Measurements from ENCODE around the gene EPHB1.

EPHB1 gene

DNA sequence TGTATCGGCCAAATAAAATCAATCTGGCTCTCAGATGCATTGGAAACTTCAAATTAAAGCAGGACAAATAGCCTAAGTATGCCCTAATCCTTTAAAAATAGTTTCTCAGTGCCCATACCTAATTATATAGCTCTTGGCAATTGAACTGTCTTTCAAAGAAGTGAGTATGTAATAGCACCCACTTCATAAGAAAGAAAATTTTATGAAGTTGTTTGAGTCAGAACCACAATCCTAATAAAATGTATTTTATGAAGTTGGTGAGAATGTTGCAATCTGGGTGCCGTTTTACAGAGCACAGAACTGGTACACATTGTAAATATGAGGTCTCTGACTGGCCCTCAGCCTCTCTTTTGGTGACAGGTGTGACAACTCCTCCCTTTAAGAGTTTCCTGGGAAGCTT lies 45.4 kb downstream of the EPHB1 start:
- FAIRE-seq, result no peak
- DNase-seq (ENCODE audit: insufficient read length, low spot score), result no peak

DNA sequence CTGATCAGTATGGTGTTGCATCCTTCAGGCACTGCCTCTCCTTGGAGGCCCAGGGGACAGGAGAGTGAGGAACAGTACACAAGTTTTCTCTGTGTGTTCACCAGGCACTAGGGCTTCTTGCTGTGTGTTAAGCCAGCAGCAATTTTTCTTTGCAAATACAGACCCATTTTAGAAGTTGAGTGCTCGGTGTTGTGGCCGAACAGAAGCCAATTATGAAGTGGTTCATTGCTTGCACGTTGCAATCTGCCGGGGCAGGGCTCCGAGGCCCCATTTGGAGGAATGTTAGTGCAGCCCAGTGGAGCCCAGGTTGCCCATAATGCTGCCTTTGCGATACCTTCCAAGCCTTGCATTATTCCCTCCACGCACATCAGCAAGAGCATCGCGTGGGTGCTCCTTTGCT lies 51.0 kb downstream of the EPHB1 start:
- no peak for DNase-seq (ENCODE audit: insufficient read length, low spot score)
- FAIRE-seq, result no peak

DNA sequence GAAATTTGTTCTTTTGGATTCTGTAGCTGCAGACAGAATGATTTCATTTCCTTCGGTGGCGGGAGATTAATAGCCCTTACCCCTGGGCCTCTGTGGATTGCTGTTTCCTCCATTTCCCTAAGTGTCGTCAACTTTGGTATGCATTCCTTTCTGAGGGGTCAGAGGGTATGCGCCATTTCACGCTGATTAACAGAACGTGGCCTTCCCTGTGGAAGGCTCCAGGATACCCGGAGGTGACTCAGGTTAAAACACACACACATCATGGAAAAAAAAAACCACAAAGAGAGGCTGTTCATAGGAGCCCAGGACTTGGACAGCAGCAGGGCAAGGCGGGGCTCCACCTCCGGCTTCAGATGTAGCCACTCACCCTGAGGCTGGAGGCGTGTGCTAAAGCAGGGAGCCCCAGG lies 51.9 kb downstream of the EPHB1 start:
- DNase-seq (ENCODE audit: insufficient read length, low spot score) (peak; percentile 67), FAIRE-seq (peak; percentile 58)

DNA sequence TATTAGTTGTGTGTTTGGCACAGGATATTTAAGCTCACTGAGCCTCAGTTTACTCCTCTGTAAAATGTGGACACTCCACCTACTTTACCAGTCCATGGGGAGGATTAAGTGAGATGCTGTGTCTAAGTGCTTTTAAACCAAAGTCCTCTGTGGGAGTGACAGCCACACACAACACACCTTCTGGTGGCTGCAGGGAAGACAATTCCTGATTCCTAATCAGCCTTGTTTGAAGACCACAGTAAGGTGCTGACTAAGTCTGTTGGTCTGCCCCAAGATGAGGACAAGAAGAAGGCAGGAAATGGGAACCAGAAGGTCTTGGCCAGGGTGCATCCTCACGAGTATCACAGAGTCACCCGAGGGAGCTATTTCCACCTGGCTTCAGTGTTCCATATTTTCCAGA lies 52.3 kb downstream of the EPHB1 start:
- no peak for DNase-seq (ENCODE audit: insufficient read length, low spot score)

DNA sequence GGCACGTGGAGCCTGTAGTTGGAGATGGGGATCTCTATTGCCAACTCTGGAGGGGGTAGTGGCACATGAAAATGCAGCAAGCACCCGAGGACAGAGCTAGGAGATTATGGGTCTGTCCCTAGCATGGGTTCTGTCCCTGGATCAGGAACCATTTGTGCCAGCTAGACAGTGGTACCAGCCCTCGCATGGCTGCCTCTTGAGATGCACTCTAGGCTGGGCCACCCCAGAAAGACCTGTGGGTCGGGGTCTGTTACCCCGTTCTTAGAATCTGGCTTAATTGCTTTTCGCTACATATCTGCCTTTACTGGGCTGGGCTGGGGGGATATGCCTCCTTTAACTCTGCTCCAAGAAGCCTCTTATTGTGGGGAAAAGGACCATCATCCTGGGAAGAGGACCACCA lies 54.5 kb downstream of the EPHB1 start:
- no peak for FAIRE-seq
- no peak for DNase-seq (ENCODE audit: insufficient read length, low spot score)

More for the DNA sequence above, 52.3 kb downstream of the EPHB1 start:
- FAIRE-seq, result no peak

DNA sequence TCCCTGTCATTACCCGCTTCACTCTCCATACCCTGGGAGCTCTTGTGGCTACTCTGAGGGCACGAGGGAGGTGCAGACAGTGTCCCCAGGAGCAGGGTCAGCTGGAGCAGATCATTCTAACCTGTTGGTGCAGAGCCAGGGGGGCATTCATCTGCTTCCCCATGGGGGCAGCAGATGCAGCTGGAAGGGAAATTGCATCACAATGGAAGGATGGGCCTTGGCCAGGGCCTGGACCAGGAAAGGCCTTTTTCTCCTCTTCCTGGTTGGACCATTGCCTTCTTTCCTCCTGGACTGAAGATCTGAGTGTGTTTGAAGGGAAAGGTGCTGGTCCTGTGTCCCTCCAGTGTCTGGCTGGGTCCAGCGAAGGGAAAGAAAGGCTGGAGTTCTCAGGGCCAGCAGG lies 55.7 kb downstream of the EPHB1 start:
- DNase-seq (ENCODE audit: insufficient read length, low spot score), result no peak
- no peak for FAIRE-seq

DNA sequence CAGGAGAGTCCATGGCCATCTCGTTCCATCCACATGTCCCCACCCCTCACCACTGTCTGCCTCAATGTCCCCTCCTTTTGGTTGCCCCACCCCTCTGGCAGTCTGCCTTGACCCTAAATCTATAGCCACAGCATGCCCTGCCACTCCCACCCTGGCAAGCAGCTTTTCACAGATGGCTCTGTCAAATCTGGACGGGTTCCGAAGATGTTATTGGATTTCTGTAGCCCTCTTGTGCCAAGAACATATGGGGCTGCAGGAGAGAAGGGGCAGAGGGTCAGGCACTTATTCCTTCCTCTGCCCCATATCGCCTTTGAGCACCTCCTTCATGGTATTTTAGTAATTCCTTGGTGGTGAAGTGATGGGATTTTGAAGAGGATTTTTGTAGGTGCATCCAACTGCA lies 57.1 kb downstream of the EPHB1 start:
- DNase-seq (ENCODE audit: insufficient read length, low spot score) (no peak), FAIRE-seq (no peak)

DNA sequence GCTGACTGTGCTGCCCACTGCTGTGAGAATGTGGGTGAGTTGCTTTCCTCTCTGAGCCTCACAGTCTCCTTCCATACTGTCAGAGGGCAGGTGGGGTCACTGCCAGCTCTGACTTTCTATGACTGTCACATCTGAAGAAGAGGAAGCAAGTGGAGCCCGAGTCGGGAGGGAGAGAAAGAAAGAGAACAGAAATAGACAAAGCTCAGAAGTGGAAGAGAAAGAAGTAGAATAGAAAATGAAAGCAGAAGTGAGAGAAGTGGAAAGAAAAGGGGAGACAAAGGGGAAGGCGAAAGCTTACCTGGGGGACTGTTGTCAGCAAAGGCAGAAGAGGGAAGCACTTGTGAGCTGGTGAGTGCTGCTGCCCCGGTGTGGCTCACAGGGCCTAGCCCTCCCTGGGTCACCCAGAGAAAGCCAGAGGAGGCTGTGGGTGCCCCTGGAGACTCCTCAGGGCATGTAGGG lies 57.9 kb downstream of the EPHB1 start:
- DNase-seq (ENCODE audit: insufficient read length, low spot score) (no peak), FAIRE-seq (no peak)

DNA sequence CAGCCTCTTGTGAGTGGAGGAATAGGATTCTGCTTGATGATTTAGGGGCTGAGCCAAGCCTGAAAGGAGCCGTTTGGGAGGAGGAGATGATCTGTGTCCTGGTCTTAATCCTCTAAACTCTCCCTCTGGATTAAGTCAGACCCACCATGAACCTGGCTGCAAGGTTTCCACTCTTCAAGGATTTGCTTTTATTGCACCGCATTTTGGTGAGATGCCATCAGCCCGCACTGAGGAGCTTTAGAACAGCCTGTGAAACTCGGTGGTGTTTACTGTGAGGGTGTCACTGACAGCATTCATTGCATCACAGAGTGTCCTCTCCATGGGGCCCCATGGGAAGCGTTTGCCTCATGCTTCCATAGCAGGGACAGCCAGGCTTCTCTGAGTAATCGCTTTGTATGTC lies 59.2 kb downstream of the EPHB1 start:
- DNase-seq (ENCODE audit: insufficient read length, low spot score) (no peak), FAIRE-seq (no peak)

DNA sequence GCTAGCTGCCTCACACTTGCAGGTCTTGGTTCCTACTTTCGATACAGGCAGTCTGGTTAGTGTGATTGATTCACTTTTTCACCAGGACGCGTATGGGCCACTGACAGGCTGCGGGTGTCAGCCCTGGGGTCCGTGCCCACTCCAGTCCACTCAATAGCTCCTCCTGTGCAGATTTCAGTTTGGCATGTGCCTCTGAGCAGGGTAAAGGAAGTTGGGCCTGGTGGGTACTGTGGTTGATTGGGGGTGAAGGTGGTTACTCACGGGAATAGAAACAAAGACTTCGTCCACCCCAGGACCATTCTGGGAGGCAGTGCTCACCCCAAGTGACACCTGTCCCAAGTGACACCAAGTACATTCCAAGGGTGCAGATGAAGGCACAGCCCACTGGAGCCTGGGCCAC lies 62.3 kb downstream of the EPHB1 start:
- no peak for FAIRE-seq
- no peak for DNase-seq (ENCODE audit: insufficient read length, low spot score)

DNA sequence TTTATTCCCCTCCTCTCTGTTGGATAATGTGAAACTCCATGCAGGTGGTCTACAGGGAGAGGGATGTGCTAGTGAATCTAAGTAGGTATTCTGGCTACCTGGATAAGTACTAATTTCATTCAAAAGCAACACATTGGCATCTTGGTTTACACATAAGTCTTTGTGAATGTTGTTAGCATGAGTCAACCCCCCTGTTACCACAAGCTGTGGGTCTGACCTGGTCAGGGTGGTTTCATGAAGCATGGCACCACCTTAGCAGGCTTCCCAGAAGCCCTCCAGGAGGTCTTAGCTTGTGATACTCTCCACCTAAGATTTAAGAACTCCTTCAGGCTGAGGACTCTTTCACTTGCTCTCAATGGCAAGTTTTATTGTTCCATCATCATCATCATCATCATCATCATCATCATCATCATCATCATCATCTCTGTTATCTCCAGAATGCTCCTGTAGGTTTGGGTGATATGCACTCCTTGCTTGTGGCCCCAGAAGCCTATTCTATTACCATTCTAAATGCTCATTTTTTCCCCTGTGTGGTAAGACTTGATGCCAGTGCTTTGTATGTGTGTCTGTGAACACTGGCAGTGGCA lies 62.8 kb downstream of the EPHB1 start:
- no peak for FAIRE-seq
- DNase-seq (ENCODE audit: insufficient read length, low spot score), result no peak

DNA sequence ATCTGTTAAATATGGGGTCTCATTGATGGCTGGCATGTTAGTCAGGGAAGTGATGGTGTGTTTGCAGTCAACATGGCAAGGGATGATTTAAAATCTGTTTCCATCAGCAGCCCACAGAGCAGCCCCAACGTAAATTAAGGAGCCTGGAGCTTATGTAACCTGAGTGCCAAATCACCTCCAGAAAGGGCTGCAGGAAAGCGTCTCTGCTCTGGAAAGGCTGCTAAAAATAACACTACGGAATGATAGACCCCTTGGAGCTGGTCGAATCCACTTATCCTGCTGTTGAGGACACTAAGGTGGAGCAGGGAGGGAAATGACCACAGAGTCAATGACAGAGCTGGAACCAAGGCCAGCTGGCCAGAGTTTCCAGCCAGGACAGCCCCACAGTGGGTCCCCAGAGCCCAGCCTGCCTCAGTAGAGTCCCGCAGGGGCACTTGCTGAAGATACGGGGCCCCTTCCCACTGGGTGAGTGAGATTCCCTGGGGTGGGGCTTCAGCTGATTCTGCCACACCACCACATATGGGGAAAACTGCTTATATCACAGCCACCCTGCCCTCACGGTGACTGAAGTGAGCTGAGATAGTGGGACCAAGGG lies 63.5 kb downstream of the EPHB1 start:
- no peak for DNase-seq (ENCODE audit: insufficient read length, low spot score)

DNA sequence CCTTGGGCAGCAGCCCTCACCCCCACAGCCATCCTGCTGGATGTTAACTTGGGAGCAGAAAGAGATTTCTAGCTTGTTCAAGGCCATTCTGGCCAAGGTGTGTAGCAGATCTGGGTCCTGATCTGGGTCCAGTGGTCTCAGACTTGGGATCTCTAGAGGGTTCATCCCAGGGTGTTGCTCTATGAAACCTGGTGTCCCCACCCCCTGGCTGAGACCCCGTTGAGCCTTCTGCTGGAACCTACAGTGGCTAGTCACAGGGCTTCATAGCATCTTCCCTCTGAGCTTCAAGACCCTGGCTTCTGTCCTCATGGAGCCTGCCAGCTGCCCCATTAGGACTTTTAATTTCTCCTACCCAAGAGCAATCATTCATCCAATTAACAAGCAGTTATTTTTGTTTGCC lies 64.3 kb downstream of the EPHB1 start:
- FAIRE-seq, result no peak
- no peak for DNase-seq (ENCODE audit: insufficient read length, low spot score)

More for the DNA sequence above, 63.5 kb downstream of the EPHB1 start:
- FAIRE-seq, result no peak

DNA sequence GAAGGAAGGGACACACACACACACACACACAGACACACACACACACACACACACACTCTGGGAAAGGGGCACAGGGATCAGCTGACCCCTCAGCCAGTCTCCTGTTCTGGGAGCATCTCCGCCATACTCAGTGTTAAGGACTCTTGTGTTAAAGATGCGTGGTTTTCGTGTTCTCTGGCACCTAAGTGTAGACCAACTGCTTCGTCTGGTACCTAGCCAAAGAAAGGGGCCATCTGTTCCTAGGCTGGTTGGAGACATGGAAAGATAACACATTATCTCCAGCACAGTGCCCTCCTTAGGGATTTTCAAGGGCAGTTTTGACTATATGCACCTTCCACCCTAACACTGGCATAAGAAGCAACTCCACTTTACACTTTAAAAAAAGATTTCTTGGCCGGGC lies 65.1 kb downstream of the EPHB1 start:
- FAIRE-seq, result no peak
- DNase-seq (ENCODE audit: insufficient read length, low spot score), result no peak

DNA sequence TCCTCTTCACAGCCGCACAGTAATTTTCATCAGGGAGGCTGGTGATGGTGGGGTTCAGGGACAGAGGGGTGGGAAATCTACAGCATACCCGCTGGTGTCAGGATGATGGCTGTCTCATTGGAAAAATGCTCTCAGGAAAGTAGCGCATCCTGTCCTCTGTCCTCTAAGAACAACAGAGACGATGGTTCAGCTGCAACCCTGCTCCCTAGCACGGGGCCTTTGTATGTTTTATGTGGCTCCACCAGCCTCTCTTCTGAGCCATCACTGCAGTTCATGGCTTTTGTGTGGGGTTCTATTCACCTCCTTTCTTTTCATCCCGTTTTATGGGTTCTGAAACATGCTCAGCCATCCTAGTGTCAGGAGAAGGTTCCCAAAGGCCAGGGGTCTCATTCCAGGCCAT lies 68.9 kb downstream of the EPHB1 start:
- DNase-seq (ENCODE audit: insufficient read length, low spot score), result no peak
- no peak for FAIRE-seq

DNA sequence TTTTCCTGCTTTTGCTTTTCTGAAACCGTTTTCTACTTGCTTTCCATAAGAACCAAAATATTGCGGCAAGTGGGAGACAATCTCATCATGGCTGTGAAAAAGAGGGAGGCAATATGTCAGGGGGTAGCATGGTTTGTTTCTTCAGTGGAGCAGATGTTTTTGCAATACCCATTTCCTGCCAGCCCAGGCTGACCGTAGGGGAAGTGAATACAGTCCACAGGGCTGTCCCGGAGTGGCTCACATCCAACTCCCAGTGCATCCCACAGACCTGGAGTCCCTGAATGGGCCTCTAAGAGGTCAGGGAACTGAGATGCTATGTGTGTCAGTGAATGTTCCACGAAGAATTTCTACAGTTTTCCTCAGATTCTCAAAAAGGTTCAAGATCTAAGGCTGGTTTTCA lies 69.6 kb downstream of the EPHB1 start:
- DNase-seq (ENCODE audit: insufficient read length, low spot score) (no peak), FAIRE-seq (no peak)

DNA sequence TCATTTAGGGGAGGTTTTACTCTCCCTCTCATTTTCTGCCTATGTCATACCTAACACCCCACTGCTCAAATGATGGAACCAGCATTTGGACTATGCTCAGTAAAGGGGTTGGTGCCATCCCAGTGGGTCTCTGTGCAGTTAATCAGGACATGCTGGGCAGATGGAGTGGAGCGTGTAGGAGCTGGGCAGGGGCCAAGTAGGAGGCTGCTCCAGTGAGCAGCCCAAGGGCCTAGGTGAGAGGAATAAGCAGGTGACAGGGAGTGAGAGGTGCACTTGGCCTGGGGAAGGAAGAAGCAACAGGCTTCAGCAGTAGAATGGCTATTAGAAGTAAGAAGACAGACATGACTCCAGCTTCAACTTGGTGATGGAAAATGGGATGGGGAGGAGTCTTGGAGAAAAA lies 72.2 kb downstream of the EPHB1 start:
- FAIRE-seq (no peak), DNase-seq (ENCODE audit: insufficient read length, low spot score) (no peak)

DNA sequence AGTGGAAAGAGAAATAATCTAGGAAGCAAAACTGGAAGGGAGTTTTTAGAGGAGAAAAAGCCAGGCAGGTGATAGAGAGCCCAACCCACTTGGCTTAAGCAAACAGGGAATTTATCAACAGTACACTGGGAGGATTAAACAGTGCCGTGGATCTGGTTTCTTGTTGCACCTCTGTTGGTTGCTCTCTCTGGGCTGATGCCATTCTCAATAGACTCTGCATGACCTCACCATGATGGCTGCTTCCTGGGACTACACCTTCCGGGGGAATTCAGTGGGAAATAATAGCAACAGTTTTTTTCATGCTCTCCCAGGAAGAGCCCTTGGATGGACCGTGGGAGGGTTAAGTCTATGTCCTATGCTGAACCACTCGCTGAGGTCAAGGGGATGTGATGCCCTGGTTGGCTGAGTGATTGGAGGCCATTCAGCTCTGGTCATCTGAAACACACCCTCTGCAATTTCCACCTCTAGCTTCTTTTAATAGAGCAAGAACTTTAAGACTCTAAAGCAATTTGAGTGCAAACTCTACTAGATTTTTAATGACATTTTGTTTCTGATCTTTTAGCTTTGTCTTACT lies 74.2 kb downstream of the EPHB1 start:
- DNase-seq (ENCODE audit: insufficient read length, low spot score), result no peak

DNA sequence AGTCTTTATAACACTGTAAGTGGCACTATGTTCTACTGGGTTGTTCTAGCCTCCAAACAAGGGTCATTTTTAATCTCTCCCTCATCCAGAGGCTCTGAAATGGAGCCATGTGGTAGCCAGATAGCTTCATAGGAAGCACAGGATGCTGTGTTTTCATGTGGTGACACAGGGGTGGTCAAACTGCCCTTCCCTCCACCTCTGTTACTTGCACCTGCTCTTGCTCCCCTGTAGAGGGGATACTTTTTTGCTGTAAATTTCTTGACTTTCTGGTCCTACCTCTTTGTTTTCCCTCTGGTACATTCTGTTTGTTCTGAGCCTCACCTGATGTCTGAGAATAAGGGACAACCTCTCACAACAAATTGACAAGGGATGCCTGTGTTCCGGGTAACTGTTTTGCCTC lies 76.8 kb downstream of the EPHB1 start:
- FAIRE-seq, result no peak
- DNase-seq (ENCODE audit: insufficient read length, low spot score), result no peak

More for the DNA sequence above, 74.2 kb downstream of the EPHB1 start:
- no peak for FAIRE-seq

DNA sequence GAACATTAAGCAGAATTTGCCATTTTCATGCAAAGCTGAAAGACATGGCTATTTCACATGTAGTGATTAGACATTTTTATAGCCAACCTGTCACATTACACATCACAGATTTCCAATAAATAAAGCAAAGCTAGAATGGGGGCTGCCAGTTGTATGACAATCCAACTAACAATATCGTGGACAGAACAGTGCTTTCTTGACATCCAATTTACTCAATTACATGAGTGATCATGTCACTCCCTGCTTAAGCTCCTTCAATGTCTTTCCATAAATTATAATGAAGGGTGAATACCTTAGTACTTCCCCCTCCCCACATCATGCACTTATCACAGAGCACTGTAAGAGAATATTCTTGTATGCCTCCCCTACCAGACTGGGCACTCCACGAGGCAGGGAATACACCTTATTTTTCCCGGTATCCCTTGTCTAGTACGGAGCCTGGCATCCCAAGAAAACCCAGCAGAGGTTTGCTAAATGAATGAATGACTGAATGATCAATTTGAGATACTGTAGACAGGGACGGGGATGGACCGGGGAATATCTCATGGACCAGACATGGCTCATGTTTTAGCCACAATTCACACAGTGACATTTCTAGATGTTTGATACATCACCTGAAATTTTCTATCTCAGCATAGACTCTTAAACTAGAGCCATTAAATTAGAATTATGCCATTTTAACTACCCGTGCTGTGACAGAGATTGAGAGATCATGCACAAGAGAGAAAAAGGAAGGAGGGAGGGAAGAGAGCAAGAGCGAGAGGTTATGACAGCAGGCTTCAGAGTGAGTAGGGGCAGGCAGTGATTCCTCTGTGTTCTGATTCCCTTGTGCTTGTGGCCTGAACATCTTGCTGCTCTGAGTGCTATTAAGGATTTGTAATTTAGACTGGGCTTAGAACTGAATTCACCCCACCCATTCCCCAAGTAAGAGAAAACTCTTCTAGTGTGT lies 77.7 kb downstream of the EPHB1 start:
- DNase-seq (ENCODE audit: insufficient read length, low spot score), result no peak
- no peak for FAIRE-seq

DNA sequence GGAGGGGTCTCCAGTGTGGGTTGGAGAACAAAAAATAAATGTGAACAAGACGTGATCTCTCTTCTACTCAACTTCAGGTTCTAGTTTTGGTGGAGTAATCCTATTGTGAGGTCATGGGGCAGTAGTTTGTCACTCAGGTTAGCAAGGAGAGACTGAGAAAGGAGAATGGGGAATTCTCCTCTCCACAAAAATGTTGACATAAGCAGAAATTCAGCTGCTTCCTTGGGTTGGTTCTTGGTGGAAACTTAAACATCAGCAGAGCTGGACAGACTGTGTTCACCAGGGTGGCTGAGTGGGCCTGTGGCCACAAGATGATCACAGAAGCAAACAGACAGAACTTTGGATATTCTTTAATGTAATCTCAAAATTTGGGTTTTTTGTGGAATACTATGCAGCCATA lies 78.7 kb downstream of the EPHB1 start:
- no peak for DNase-seq (ENCODE audit: insufficient read length, low spot score)
- FAIRE-seq, result no peak

All from HTR-8/SVneo (cell line).